BJ (cell line): ENCODE results near the gene BTBD2. TPM values are rescaled to one million over a fixed set of nuclear protein-coding genes. Genes with fewer than 3 reads are reported as not detected.

Experiments
- CTCF ChIA-PET: fragments of 350-600 bp; formaldehyde crosslinking; extraction: SDS; loops from one replicate; lab custom pipeline; 2021; ENCODE audit warnings: antibody characterized with exemption, inconsistent platforms; lab: Yijun Ruan, JAX
- POLR2A ChIA-PET: fragments of 300-600 bp; sonication (Branson Sonifier 250); formaldehyde crosslinking; extraction: SDS; loops from one replicate; lab custom pipeline; 2021; ENCODE audit warnings: antibody characterized with exemption; lab: Charles Lee
- DNase-seq: peaks from one replicate; pipeline ENCODE4 v3.0.0-alpha.2; 2011; ENCODE audit warnings: low read depth
- H3K27me3 ChIP-seq: 2 replicates; pipeline ENCODE4 v1.6.0; 2011; ENCODE audit warnings: low read length; ENCODE audit not compliant: control insufficient read depth, insufficient read depth
- H3K36me3 ChIP-seq: 2 replicates; pipeline ENCODE4 v1.5.1; 2011; ENCODE audit warnings: low read length; ENCODE audit not compliant: control insufficient read depth, insufficient read depth
- H3K4me3 ChIP-seq: 2 replicates; pipeline ENCODE4 v1.5.1; 2011; ENCODE audit warnings: low read depth, mild to moderate bottlenecking, control low read depth, low read length
- polyA plus RNA-seq: library from polyadenylated mRNA; depleted of rRNA; stranded (reverse); fragments of >200 nt; gene quantifications from 2 replicates; pipeline ENCODE4 v1.2.3, GENCODE V29; 2011
- TF ChIP-seq, protein P1 (sequence below): IDR thresholded peaks from 2 replicates; pipeline ENCODE4 v1.5.1; 2011; ENCODE audit warnings: low read depth, mild to moderate bottlenecking, control low read depth, inconsistent platforms, low read length, moderate library complexity; ENCODE audit not compliant: insufficient read depth

The BTBD2 gene
- polyA plus RNA-seq, 1 experiment = 39.3 TPM

- CTCF ChIA-PET = no interaction called here
- Histone ChIP-seq H3K4me3 (no peak overlapping the region), H3K36me3 (peaks cover 2% of the 10 kb centered on the region; the same call in 1 of the 2 replicates), H3K27me3 (no peaks in the 10 kb centered on the region)
- TF ChIP-seq, protein P1, sequence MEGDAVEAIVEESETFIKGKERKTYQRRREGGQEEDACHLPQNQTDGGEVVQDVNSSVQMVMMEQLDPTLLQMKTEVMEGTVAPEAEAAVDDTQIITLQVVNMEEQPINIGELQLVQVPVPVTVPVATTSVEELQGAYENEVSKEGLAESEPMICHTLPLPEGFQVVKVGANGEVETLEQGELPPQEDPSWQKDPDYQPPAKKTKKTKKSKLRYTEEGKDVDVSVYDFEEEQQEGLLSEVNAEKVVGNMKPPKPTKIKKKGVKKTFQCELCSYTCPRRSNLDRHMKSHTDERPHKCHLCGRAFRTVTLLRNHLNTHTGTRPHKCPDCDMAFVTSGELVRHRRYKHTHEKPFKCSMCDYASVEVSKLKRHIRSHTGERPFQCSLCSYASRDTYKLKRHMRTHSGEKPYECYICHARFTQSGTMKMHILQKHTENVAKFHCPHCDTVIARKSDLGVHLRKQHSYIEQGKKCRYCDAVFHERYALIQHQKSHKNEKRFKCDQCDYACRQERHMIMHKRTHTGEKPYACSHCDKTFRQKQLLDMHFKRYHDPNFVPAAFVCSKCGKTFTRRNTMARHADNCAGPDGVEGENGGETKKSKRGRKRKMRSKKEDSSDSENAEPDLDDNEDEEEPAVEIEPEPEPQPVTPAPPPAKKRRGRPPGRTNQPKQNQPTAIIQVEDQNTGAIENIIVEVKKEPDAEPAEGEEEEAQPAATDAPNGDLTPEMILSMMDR = no peak
- POLR2A ChIA-PET = no interaction called here
- no peak for DNase-seq
Observed at GRCh38 chr19:2012941-2013682, 2.4 kb downstream of the BTBD2 start.

DNA sequence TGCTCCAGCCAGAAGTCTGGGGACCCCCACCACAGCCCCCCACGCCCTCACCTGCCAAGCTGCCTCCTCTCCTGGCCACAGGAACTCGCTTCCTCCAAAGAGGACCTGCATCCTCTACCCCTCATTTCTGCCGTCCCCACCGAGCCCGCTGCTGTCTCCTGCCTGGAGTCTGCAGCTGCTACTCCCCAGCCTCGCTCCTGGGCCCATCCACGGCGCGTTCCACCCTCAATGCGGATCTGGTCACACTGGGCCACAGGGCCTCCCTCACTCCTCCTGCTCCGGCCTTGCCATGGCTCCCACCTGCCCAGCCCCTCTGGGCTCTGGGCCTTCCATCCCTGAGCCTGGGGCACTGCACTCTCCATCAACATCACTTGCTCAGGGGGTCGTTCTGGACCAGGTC, 4.3 kb downstream of the BTBD2 start:
- CTCF ChIA-PET = no interaction called here

DNA sequence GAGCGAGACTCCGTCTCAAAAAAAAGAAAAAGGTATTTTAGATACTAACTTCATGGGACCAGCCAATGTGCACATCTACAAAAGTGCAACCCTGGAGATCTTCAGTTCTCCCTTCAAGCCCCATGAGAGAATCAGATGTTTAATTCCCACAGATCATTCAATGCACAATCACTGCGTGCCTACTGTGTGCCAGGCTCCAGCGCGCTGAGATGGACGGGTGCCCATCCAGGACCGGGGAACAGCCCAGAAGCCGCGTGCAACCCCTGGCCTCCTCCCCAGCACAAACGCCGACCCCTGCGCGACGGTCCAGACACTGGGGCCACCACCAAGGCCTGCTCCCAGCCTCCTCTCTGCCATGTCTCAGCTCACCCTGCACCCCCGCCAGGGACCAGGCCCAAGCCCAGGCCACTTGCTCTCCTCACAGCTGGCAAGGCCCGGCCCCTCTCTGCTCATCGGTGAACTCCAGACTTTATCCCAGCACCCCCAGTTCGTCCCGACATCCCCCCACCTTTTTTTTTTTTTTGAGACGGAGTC, 5.3 kb downstream of the BTBD2 start:
- POLR2A ChIA-PET = no interaction called here
- CTCF ChIA-PET = interaction anchor here (0.7 kb wide), 1 partner anchor 20 kb away, joined by 3 read pairs; no protein-coding TSS in a partner anchor
- TF ChIP-seq, protein P1 = no peak
- DNase-seq = no peak
- Histone ChIP-seq H3K4me3 (no peak overlapping the region), H3K27me3 (no peaks in the 10 kb centered on the region), H3K36me3 (peaks cover 2% of the 10 kb centered on the region; the same call in 1 of the 2 replicates)

More for the DNA sequence above, 4.3 kb downstream of the BTBD2 start:
- no peak for DNase-seq
- H3K27me3 ChIP-seq = no peaks in the 10 kb centered on the region
- POLR2A ChIA-PET = no interaction called here
- TF ChIP-seq, protein P1 = no peak
- H3K36me3 ChIP-seq = peaks cover 2% of the 10 kb centered on the region; the same call in 1 of the 2 replicates
- no peak overlapping the region for H3K4me3 ChIP-seq

DNA sequence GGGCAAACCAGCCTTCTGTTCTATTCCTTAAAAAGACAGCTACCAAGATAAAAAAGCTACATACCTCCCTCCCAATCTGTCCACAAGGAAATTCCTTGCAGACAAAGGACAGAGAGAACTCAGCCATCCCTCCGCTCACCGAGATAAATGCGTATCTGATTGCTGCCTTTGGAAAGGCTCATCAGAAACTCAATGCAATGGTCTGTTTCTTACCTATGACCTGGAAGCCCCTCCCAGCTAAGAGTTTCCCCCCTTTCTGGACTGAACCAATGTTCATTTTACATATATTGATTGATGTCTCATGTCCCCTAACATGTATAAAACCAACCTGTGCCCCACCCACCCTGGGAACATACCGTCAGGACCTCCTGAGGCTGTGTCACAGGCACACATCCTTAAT, 11.6 kb downstream of the BTBD2 start:
- no peaks in the 10 kb centered on the region for H3K27me3 ChIP-seq
- H3K36me3 ChIP-seq = peaks cover 8% of the 10 kb centered on the region
- CTCF ChIA-PET = interaction anchor here (1.0 kb wide), 1 partner anchor 91 kb away, joined by 3 read pairs; no protein-coding TSS in a partner anchor
- no peak overlapping the region for H3K4me3 ChIP-seq
- POLR2A ChIA-PET = no interaction called here
- TF ChIP-seq, protein P1 = no peak
- no peak for DNase-seq

- ChIA-PET CTCF (no interaction called here), POLR2A (no interaction called here)
Observed at GRCh38 chr19:1999856-2000515, 15.5 kb downstream of the BTBD2 start.

More at GRCh38 chr19:1999856-2000515, 15.5 kb downstream of the BTBD2 start:
- peaks cover 18% of the 10 kb centered on the region for H3K36me3 ChIP-seq
- H3K4me3 ChIP-seq = no peak overlapping the region
- no peak for DNase-seq
- H3K27me3 ChIP-seq = no peaks in the 10 kb centered on the region
- TF ChIP-seq, protein P1 = no peak
